GM13977 (cell line): ENCODE results near the gene RNF123.
"Not testable (repeated sequence)": the region's sequence is repeated elsewhere in the genome, so short reads cannot be mapped to it uniquely, and the experiment has no call there.

Experiments
- DNase-seq: peaks from one replicate; pipeline ENCODE4 v3.0.0; 2012; ENCODE audit warnings: low spot score
- CTCF ChIP-seq: IDR thresholded peaks from 2 replicates; pipeline ENCODE4 v1.5.1; 2012; ENCODE audit warnings: mild to moderate bottlenecking, control low read depth; ENCODE audit not compliant: insufficient read depth; ENCODE audit errors: extremely low read depth, missing control alignments
- in situ Hi-C: fragments of 300-500 bp; cut with MboI; formaldehyde crosslinking; loops from one replicate; pipeline ENCODE4 v1.12.0; 2022; ENCODE audit warnings: low sequenced_read_pairs, low pct_unique_long_range_greater_than_20kb, mixed read lengths, inconsistent platforms; ENCODE audit not compliant: unreplicated experiment

The RNF123 gene

GRCh38 chr3:49738067-49738713 is 48.8 kb downstream of the RNF123 start:
- no peak for TF ChIP-seq CTCF
- DNase-seq, result no peak
- in situ Hi-C loops, result no loop called here

GRCh38 chr3:49740427-49740826 is 51.1 kb downstream of the RNF123 start:
- TF ChIP-seq CTCF, result no peak
- in situ Hi-C loops, result no loop called here
- DNase-seq, result no peak

- in situ Hi-C loops, result no loop called here
- no peak for TF ChIP-seq CTCF
- DNase-seq, result no peak
Measured at GRCh38 chr3:49745986-49746385, 56.6 kb downstream of the RNF123 start.

- in situ Hi-C loops, result no loop called here
- no peak for TF ChIP-seq CTCF
- DNase-seq, result no peak
Measured at GRCh38 chr3:49747792-49748480, 58.6 kb downstream of the RNF123 start.

GRCh38 chr3:49748874-49749273 is 59.5 kb downstream of the RNF123 start:
- in situ Hi-C loops, DNase-seq: not testable (repeated sequence)

- TF ChIP-seq CTCF, result no peak
- in situ Hi-C loops, result no loop called here
- no peak for DNase-seq
Measured at GRCh38 chr3:49750056-49750455, 60.7 kb downstream of the RNF123 start.

GRCh38 chr3:49751501-49751900 is 62.1 kb downstream of the RNF123 start:
- no peak for DNase-seq
- in situ Hi-C loops, result no loop called here
- TF ChIP-seq CTCF, result no peak
